H1 (cell line): ENCODE results near the gene CAPNS1. TPM values are rescaled to one million over a fixed set of nuclear protein-coding genes. Genes with fewer than 3 reads are reported as not detected.

Experiments used
- MAFK ChIP-seq: IDR thresholded peaks from 2 replicates; pipeline ENCODE4 v1.6.1; 2012; ENCODE audit warnings: low read depth, mild to moderate bottlenecking, improper control_type of control experiment, low read length
- polyA plus RNA-seq, 7 experiments: library from polyadenylated mRNA; depleted of rRNA in 3 of 7; stranded (reverse) in 5 of 7; unstranded in 2 of 7; fragments of >200 nt in 5 of 7; fragments of 200-250 nt in 2 of 7; gene quantifications; 1 replicate in 5 of 7; 2 replicates in 1 of 7; 4 replicates in 1 of 7; pipeline versions ENCODE4 v1.2.1 to v1.2.3, GENCODE V29; 2011 to 2013; ENCODE audit warnings: missing spikeins in 2 of 7, mixed read lengths in 2 of 7
- total RNA-seq: library from RNA; stranded (reverse); fragmentation: NEBNext Ultra II Directional; extraction: Animal tissue kit (Norgen Biotek cat#: 25700); gene quantifications from 2 replicates; pipeline ENCODE4 v1.2.1, GENCODE V29; 2021
- TF ChIP-seq, protein P1 (sequence below): fragments of 300-600 bp; sonication (generic); IDR thresholded peaks from 2 replicates; pipeline ENCODE4 v1.7.1; 2012; ENCODE audit warnings: low read length, moderate library complexity, mild to moderate bottlenecking, inconsistent platforms; ENCODE audit not compliant: insufficient replicate concordance

Gene CAPNS1
- total and polyA plus RNA-seq, 2 of the 8 experiments (the other 6 are each of a cell fraction or from before 2014, with no cell fraction given), result 382 to 438 TPM

DNA sequence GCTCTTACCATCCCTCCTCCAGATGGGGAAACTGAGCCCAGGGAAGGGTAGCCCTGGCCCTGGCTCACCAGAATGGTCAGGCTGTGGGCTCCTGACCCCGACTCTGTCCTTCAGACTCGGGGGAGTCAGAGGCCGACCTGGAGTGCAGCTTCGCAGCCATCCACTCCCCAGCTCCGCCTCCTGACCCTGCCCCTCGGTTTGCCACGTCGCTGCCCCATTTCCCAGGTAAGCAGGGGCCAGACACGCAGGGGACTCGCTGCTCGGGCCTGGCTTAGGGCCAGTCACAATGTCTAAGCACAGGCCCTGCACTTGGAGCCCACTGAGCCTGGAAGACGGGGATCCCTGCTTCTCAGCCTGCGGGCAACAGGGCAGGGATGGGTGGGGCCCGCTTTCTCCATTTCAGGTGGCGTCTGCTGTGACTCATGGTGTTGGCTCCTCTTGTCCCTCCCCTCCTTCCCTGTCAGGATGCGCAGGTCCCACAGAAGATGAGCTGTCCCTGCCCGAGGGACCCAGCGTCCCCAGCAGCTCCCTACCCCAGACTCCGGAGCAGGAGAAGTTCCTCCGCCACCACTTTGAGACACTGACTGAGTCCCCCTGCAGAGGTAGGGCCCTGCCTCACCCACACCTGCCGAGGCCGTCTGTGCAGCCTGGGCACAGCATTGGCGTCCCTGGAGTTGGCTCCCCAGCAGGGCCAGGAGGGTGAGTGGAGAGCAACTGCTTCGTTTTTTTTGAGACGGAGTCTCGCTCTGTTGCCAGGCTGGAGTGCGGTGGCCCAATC, 38.1 kb upstream of the CAPNS1 start (continued):
- TF ChIP-seq, protein P1, sequence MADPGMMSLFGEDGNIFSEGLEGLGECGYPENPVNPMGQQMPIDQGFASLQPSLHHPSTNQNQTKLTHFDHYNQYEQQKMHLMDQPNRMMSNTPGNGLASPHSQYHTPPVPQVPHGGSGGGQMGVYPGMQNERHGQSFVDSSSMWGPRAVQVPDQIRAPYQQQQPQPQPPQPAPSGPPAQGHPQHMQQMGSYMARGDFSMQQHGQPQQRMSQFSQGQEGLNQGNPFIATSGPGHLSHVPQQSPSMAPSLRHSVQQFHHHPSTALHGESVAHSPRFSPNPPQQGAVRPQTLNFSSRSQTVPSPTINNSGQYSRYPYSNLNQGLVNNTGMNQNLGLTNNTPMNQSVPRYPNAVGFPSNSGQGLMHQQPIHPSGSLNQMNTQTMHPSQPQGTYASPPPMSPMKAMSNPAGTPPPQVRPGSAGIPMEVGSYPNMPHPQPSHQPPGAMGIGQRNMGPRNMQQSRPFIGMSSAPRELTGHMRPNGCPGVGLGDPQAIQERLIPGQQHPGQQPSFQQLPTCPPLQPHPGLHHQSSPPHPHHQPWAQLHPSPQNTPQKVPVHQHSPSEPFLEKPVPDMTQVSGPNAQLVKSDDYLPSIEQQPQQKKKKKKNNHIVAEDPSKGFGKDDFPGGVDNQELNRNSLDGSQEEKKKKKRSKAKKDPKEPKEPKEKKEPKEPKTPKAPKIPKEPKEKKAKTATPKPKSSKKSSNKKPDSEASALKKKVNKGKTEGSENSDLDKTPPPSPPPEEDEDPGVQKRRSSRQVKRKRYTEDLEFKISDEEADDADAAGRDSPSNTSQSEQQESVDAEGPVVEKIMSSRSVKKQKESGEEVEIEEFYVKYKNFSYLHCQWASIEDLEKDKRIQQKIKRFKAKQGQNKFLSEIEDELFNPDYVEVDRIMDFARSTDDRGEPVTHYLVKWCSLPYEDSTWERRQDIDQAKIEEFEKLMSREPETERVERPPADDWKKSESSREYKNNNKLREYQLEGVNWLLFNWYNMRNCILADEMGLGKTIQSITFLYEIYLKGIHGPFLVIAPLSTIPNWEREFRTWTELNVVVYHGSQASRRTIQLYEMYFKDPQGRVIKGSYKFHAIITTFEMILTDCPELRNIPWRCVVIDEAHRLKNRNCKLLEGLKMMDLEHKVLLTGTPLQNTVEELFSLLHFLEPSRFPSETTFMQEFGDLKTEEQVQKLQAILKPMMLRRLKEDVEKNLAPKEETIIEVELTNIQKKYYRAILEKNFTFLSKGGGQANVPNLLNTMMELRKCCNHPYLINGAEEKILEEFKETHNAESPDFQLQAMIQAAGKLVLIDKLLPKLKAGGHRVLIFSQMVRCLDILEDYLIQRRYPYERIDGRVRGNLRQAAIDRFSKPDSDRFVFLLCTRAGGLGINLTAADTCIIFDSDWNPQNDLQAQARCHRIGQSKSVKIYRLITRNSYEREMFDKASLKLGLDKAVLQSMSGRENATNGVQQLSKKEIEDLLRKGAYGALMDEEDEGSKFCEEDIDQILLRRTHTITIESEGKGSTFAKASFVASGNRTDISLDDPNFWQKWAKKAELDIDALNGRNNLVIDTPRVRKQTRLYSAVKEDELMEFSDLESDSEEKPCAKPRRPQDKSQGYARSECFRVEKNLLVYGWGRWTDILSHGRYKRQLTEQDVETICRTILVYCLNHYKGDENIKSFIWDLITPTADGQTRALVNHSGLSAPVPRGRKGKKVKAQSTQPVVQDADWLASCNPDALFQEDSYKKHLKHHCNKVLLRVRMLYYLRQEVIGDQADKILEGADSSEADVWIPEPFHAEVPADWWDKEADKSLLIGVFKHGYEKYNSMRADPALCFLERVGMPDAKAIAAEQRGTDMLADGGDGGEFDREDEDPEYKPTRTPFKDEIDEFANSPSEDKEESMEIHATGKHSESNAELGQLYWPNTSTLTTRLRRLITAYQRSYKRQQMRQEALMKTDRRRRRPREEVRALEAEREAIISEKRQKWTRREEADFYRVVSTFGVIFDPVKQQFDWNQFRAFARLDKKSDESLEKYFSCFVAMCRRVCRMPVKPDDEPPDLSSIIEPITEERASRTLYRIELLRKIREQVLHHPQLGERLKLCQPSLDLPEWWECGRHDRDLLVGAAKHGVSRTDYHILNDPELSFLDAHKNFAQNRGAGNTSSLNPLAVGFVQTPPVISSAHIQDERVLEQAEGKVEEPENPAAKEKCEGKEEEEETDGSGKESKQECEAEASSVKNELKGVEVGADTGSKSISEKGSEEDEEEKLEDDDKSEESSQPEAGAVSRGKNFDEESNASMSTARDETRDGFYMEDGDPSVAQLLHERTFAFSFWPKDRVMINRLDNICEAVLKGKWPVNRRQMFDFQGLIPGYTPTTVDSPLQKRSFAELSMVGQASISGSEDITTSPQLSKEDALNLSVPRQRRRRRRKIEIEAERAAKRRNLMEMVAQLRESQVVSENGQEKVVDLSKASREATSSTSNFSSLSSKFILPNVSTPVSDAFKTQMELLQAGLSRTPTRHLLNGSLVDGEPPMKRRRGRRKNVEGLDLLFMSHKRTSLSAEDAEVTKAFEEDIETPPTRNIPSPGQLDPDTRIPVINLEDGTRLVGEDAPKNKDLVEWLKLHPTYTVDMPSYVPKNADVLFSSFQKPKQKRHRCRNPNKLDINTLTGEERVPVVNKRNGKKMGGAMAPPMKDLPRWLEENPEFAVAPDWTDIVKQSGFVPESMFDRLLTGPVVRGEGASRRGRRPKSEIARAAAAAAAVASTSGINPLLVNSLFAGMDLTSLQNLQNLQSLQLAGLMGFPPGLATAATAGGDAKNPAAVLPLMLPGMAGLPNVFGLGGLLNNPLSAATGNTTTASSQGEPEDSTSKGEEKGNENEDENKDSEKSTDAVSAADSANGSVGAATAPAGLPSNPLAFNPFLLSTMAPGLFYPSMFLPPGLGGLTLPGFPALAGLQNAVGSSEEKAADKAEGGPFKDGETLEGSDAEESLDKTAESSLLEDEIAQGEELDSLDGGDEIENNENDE, result no peak
- TF ChIP-seq MAFK, result no peak
